ENCODE data around the gene HRG.

DNA sequence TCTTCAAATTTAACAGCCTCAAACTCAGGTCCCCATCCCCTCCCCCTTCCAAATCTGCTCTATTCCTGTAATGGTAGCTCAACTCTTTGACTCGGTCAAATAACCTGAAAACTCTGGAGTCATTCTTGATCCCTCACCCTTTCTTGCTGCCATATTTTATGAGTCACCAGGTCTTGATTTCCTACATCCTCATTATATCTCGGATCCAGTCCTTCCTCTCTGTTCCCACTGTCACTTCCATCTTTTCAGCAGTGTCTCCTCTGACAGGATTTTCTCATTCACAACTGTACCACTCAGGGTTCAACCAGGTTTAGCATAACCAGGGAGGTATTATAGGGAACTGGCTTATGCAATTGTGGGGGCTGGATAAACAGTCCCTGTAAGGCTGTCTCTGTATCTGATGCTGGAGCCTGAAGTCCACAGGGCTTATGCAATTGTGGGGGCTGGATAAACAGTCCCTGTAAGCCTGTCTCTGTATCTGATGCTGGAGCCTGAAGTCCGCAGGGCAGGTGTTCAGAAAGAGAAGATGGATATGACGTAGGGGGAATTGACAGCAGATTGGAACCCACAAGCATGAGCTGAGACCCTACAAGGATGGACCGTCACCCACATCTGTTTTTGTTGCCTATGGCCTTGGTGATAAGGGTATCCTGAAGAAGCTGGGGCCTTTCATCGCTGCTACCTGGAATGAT lies 34.7 kb upstream of the HRG start:
- TF ChIP-seq CHD2 (IDR thresholded peaks at IDR 0.05; ENCODE audit: low read length, partially characterized antibody) (no peak), RFX5 (IDR thresholded peaks at IDR 0.05; ENCODE audit: low read length) (no peak), EP300 (IDR thresholded peaks at IDR 0.05; ENCODE audit: borderline replicate concordance in 1 of 2, low read depth in 1 of 2, low read length in 1 of 2) (no peak), NFIC (IDR thresholded peaks at IDR 0.05; ENCODE audit: borderline replicate concordance) (no peak)
- TF ChIP-seq, protein P1, sequence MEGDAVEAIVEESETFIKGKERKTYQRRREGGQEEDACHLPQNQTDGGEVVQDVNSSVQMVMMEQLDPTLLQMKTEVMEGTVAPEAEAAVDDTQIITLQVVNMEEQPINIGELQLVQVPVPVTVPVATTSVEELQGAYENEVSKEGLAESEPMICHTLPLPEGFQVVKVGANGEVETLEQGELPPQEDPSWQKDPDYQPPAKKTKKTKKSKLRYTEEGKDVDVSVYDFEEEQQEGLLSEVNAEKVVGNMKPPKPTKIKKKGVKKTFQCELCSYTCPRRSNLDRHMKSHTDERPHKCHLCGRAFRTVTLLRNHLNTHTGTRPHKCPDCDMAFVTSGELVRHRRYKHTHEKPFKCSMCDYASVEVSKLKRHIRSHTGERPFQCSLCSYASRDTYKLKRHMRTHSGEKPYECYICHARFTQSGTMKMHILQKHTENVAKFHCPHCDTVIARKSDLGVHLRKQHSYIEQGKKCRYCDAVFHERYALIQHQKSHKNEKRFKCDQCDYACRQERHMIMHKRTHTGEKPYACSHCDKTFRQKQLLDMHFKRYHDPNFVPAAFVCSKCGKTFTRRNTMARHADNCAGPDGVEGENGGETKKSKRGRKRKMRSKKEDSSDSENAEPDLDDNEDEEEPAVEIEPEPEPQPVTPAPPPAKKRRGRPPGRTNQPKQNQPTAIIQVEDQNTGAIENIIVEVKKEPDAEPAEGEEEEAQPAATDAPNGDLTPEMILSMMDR (IDR thresholded peaks at IDR 0.05), result no peak

Measured in SK-N-SH (cell line).